NK-92 treated with Interleukin-12 subunit alpha and Interleukin-12 subunit beta, amount 100 ng/mL, for 24 hours (cell line): ENCODE measurements around the gene CBX2.
"Not testable (repeated sequence)": the region's sequence is repeated elsewhere in the genome, so short reads cannot be mapped to it uniquely, and the experiment has no call there.

Source experiments
- DNase-seq: peaks from one replicate; lab custom pipeline; 2025; lab: John Stamatoyannopoulos, UW

CBX2 gene

GRCh38 chr17:79769570-79770506 lies 8.1 kb upstream of the CBX2 start:
- no peak for DNase-seq

GRCh38 chr17:79771276-79771675 lies 6.7 kb upstream of the CBX2 start:
- no peak for DNase-seq

GRCh38 chr17:79772726-79773125 lies 5.2 kb upstream of the CBX2 start:
- DNase-seq = not testable (repeated sequence)

GRCh38 chr17:79774561-79774975 lies 3.4 kb upstream of the CBX2 start:
- no peak for DNase-seq

GRCh38 chr17:79775632-79776031 lies 2.3 kb upstream of the CBX2 start:
- DNase-seq = no peak

GRCh38 chr17:79776376-79777119 lies 1.4 kb upstream of the CBX2 start:
- DNase-seq = no peak

GRCh38 chr17:79777120-79777893 lies 641 bp upstream of the CBX2 start:
- no peak for DNase-seq

- no peak for DNase-seq
Observed at GRCh38 chr17:79778504-79779083, 646 bp downstream of the CBX2 start.

- no peak for DNase-seq
Observed at GRCh38 chr17:79779084-79779529, 1.2 kb downstream of the CBX2 start.

GRCh38 chr17:79779661-79780365 lies 1.9 kb downstream of the CBX2 start:
- DNase-seq = no peak

- no peak for DNase-seq
Observed at GRCh38 chr17:79781012-79781650, 3.2 kb downstream of the CBX2 start.

GRCh38 chr17:79781736-79782575 lies 4.0 kb downstream of the CBX2 start:
- DNase-seq = no peak

- DNase-seq = no peak
Observed at GRCh38 chr17:79783891-79784290, 5.9 kb downstream of the CBX2 start.

GRCh38 chr17:79784353-79785016 lies 6.5 kb downstream of the CBX2 start:
- no peak for DNase-seq

GRCh38 chr17:79785017-79785899 lies 7.3 kb downstream of the CBX2 start:
- DNase-seq = no peak

GRCh38 chr17:79785900-79786810 lies 8.2 kb downstream of the CBX2 start:
- DNase-seq = no peak
